ENCODE measurements around the gene ODF2L.

The ODF2L gene

GRCh38 chr1:86370601-86371022 is 25.5 kb downstream of the ODF2L start (continued):
- TF ChIP-seq REST (tag by site-specific recombination; IDR thresholded peaks at IDR 0.05) (no peak), ZNF280D (tag by site-specific recombination; IDR thresholded peaks at IDR 0.05) (no peak), ZNF398 (tag by site-specific recombination; IDR thresholded peaks at IDR 0.05) (no peak), GLI4 (tag by site-specific recombination; IDR thresholded peaks at IDR 0.05) (no peak), ZNF354C (tag by site-specific recombination; IDR thresholded peaks at IDR 0.05; ENCODE audit: borderline replicate concordance, low read depth) (no peak), ZNF24 (tag by site-specific recombination; IDR thresholded peaks at IDR 0.05) (no peak)

- Histone ChIP-seq H3K36me3 (ENCODE audit: control insufficient read depth in 2 of 2, insufficient read depth in 1 of 2, low read length in 2 of 2) (peaks cover 0 to 9% of the 10 kb centered on the region in 2 experiments; a peak in 2 of 3 replicates), H3K9me3 (ENCODE audit: control insufficient read depth, insufficient read depth, low read depth, low read length) (no peaks in the 10 kb centered on the region), H3K27ac (ENCODE audit: extremely low read depth, low read depth, low read length) (no peak overlapping the region), H3K4me1 (ENCODE audit: control insufficient read depth, insufficient read depth, low read length) (no peaks in the 10 kb centered on the region), H3K4me3 (ENCODE audit: low read depth, low read length) (no peak overlapping the region)
- TF ChIP-seq ZNF366 (tag by site-specific recombination; conservative IDR thresholded peaks at IDR 0.05), result no peak
- TF ChIP-seq ZSCAN23 (tag by site-specific recombination; IDR thresholded peaks at IDR 0.05), result no peak
- no peak for TF ChIP-seq ZNF37A (tag by site-specific recombination; IDR thresholded peaks at IDR 0.05)
- TF ChIP-seq ZNF132 (tag by site-specific recombination; IDR thresholded peaks at IDR 0.05; ENCODE audit: borderline replicate concordance), result no peak
- no peak for TF ChIP-seq YY2 (tag by site-specific recombination; IDR thresholded peaks at IDR 0.05)
- TF ChIP-seq BCL11B (tag by site-specific recombination; IDR thresholded peaks at IDR 0.05; ENCODE audit: low read depth), result no peak
- no peak for TF ChIP-seq ZBTB49 (tag by site-specific recombination; IDR thresholded peaks at IDR 0.05; ENCODE audit: low read depth)
- TF ChIP-seq ZNF521 (tag by site-specific recombination; IDR thresholded peaks at IDR 0.05), result no peak
- TF ChIP-seq WT1 (tag by site-specific recombination; IDR thresholded peaks at IDR 0.05), result no peak
- no peak for TF ChIP-seq SP3 (tag by site-specific recombination; IDR thresholded peaks at IDR 0.05)
- TF ChIP-seq BCL6B (tag by site-specific recombination; IDR thresholded peaks at IDR 0.05), result no peak
- TF ChIP-seq FEZF1 (tag by site-specific recombination; IDR thresholded peaks at IDR 0.05), result no peak
- no peak for TF ChIP-seq ZNF560 (tag by site-specific recombination; IDR thresholded peaks at IDR 0.05; ENCODE audit: borderline replicate concordance)
- TF ChIP-seq IKZF3 (tag by site-specific recombination; IDR thresholded peaks at IDR 0.05), result no peak
- TF ChIP-seq ZNF148 (tag by site-specific recombination; IDR thresholded peaks at IDR 0.05; ENCODE audit: borderline replicate concordance), result no peak
- no peak for TF ChIP-seq ZNF600 (tag by site-specific recombination; IDR thresholded peaks at IDR 0.05)
- no peak for TF ChIP-seq ZNF660 (tag by site-specific recombination; IDR thresholded peaks at IDR 0.05)
- POLR2A ChIA-PET, result no interaction called here
- CTCF ChIA-PET, result no interaction called here
These were observed 30.2 kb downstream of the ODF2L start for GRCh38 chr1:86365896-86366295.
